Measurements from ENCODE around the gene P3R3URF. TPM values are rescaled to one million over a fixed set of nuclear protein-coding genes. Genes with fewer than 3 reads are reported as not detected.

P3R3URF gene
- total and polyA plus RNA-seq, 9 of the 15 experiments (the other 6 are each of a cell fraction or from before 2014, with no cell fraction given), result not detected

GRCh38 chr1:46179138-46180081 is 3.1 kb upstream of the P3R3URF start (continued):
- TF ChIP-seq ZBTB40 (IDR thresholded peaks at IDR 0.05) (peak; percentile 37; the same call in 1 of the 2 replicates), ZBTB40 (CRISPR knock-in tag; IDR thresholded peaks at IDR 0.05) (no peak), HNRNPL (IDR thresholded peaks at IDR 0.05; ENCODE audit: low read depth, low read length) (no peak), PKNOX1 (IDR thresholded peaks at IDR 0.05) (peak; percentile 30; the same call in 1 of the 2 replicates), ZNF584 (CRISPR knock-in tag; IDR thresholded peaks at IDR 0.05; ENCODE audit: low read depth) (no peak), MEF2A (IDR thresholded peaks at IDR 0.05; ENCODE audit: control insufficient read depth, low read depth, low read length) (no peak), FOXP1 (CRISPR knock-in tag; IDR thresholded peaks at IDR 0.05) (no peak), HIVEP1 (CRISPR knock-in tag; IDR thresholded peaks at IDR 0.05) (no peak), MNT (conservative IDR thresholded peaks at IDR 0.05) (0 out of 4 replicates have a peak, but pooled peaks of 1 of the 2 experiments have one; percentile 23), SMARCC2 (IDR thresholded peaks at IDR 0.05; ENCODE audit: low read depth) (0 out of 2 replicates have a peak, but pooled peaks have one; percentile 41), MTA1 (IDR thresholded peaks at IDR 0.05; ENCODE audit: borderline replicate concordance) (peak; percentile 77), LARP7 (IDR thresholded peaks at IDR 0.05) (peak; percentile 99), KDM1A (IDR thresholded peaks at IDR 0.05) (no peak; a peak in 2 of 4 replicates), ESRRA (IDR thresholded peaks at IDR 0.05; ENCODE audit: borderline replicate concordance, low read depth) (peak; percentile 15; the same call in 1 of the 2 replicates)
